Activated B cell treated with CpG ODN at 0.5 μM for 24 hours (primary cell): Measurements from ENCODE around the gene ATP8B2. TPM values are rescaled to one million over a fixed set of nuclear protein-coding genes. Genes with fewer than 3 reads are reported as not detected.

Source experiments
- ATAC-seq: fragments of 200-7000 bp; cut with Tn5 transposase; one replicate; pipeline ENCODE4 v1.10.0; 2021; ENCODE audit warnings: low read depth, mild to moderate bottlenecking, moderate library complexity
- CTCF ChIA-PET: fragments of 350-600 bp; sonication (Branson Sonifier 250); formaldehyde crosslinking; loops from one replicate; lab custom pipeline; 2021; ENCODE audit warnings: antibody characterized with exemption; lab: Charles Lee
- POLR2A ChIA-PET: fragments of 350-600 bp; sonication (Branson Sonifier 250); formaldehyde crosslinking; loops from one replicate; lab custom pipeline; 2021; ENCODE audit warnings: antibody characterized with exemption; lab: Charles Lee
- DNase-seq: peaks from one replicate; pipeline ENCODE4 v3.0.0; 2022
- H3K27ac Mint-ChIP-seq: one replicate; pipeline ENCODE4 v1.8.0; 2020; ENCODE audit warnings: mixed read lengths
- H3K27me3 Mint-ChIP-seq: one replicate; pipeline ENCODE4 v1.8.0; 2021; ENCODE audit warnings: mixed read lengths
- H3K36me3 Mint-ChIP-seq: one replicate; pipeline ENCODE4 v1.8.0; 2021; ENCODE audit warnings: low read depth, mixed read lengths
- H3K4me1 Mint-ChIP-seq: one replicate; pipeline ENCODE4 v1.8.0; 2021; ENCODE audit warnings: mixed read lengths
- H3K4me3 Mint-ChIP-seq: one replicate; pipeline ENCODE4 v1.8.0; 2020; ENCODE audit warnings: mild to moderate bottlenecking, mixed read lengths
- H3K9me3 Mint-ChIP-seq: one replicate; pipeline ENCODE4 v1.8.0; 2020; ENCODE audit warnings: mixed read lengths
- CTCF ChIP-seq: fragments of 200-600 bp; IDR thresholded peaks from one replicate; pipeline ENCODE4 v1.8.0; 2022; ENCODE audit warnings: antibody characterized with exemption, mild to moderate bottlenecking
- intact Hi-C: fragments of 100-400 bp; cut with micrococcal nuclease; formaldehyde crosslinking; loops from one replicate; pipeline ENCODE4 v1.15.1; 2024
- total RNA-seq: library from RNA; stranded (reverse); gene quantifications from 2 replicates; pipeline ENCODE4 v1.2.3, GENCODE V29; 2022

Gene ATP8B2
- total RNA-seq, 1 donor from 2014 or later = 27.3 TPM

GRCh38 chr1:154327466-154328317 is 2.4 kb downstream of the ATP8B2 start:
- ATAC-seq (no peak), DNase-seq (no peak)
- Mint-ChIP-seq H3K27ac (peak overlapping the region; percentile 69), H3K36me3 (peaks cover 28% of the 10 kb centered on the region), H3K4me1 (peaks cover 55% of the 10 kb centered on the region), H3K9me3 (no peaks in the 10 kb centered on the region), H3K27me3 (peaks cover 3% of the 10 kb centered on the region), H3K4me3 (peak overlapping the region; percentile 83)
- ChIA-PET CTCF (interaction anchor here (0.9 to 6.6 kb wide), 4 partner anchors 7 to 219 kb away, joined by 3 to 100 read pairs (median 4); no protein-coding TSS in a partner anchor), POLR2A (interaction anchor here (0.6 to 1.3 kb wide), 5 partner anchors 55 to 600 kb away, joined by 3 to 8 read pairs (median 3); partner anchors contain the start of genes HAX1, INTS3 and UBAP2L)
- TF ChIP-seq CTCF = no peak
- intact Hi-C loops = loop anchor here (1.0 to 5.0 kb wide), 5 partner anchors 55 to 735 kb away; partner anchors contain the start of genes EFNA4, HAX1 and IL6R

GRCh38 chr1:154328318-154329151 is 3.2 kb downstream of the ATP8B2 start:
- TF ChIP-seq CTCF = no peak
- DNase-seq (peak; percentile 80), ATAC-seq (peak; percentile 63)
- intact Hi-C loops = loop anchor here (1.0 to 5.0 kb wide), 5 partner anchors 56 to 734 kb away; partner anchors contain the start of genes EFNA4, HAX1 and IL6R
- Mint-ChIP-seq H3K36me3 (peaks cover 29% of the 10 kb centered on the region), H3K4me1 (peaks cover 59% of the 10 kb centered on the region), H3K27ac (peak overlapping the region; percentile 69), H3K4me3 (peak overlapping the region; percentile 83), H3K9me3 (no peaks in the 10 kb centered on the region), H3K27me3 (no peaks in the 10 kb centered on the region)
- POLR2A ChIA-PET = interaction anchor here (0.7 to 1.3 kb wide), 2 partner anchors 108 to 601 kb away, joined by 3 to 8 read pairs; partner anchors contain the start of genes INTS3 and UBAP2L
- CTCF ChIA-PET = interaction anchor here (1.0 to 6.6 kb wide), 3 partner anchors 7 to 57 kb away, joined by 3 to 100 read pairs (median 4); no protein-coding TSS in a partner anchor

- TF ChIP-seq CTCF = no peak
- Mint-ChIP-seq H3K27ac (peak overlapping the region; percentile 24), H3K27me3 (no peaks in the 10 kb centered on the region), H3K36me3 (peaks cover 34% of the 10 kb centered on the region), H3K4me1 (peaks cover 59% of the 10 kb centered on the region), H3K4me3 (peak overlapping the region; percentile 55), H3K9me3 (no peaks in the 10 kb centered on the region)
- ATAC-seq (no peak), DNase-seq (no peak)
- ChIA-PET CTCF (interaction anchor here (1.1 to 1.9 kb wide), 2 partner anchors 25 to 57 kb away, joined by 3 to 4 read pairs; no protein-coding TSS in a partner anchor), POLR2A (interaction anchor here (0.5 to 0.6 kb wide), 2 partner anchors 49 to 1886 kb away, joined by 3 to 4 read pairs; no protein-coding TSS in a partner anchor)
- intact Hi-C loops = loop anchor here (5.0 kb wide), 3 partner anchors 78 to 733 kb away; partner anchors contain the start of genes EFNA4 and IL6R
These were observed 3.8 kb downstream of the ATP8B2 start for GRCh38 chr1:154329152-154329521.

- H3K36me3 Mint-ChIP-seq = peaks cover 36% of the 10 kb centered on the region
- POLR2A ChIA-PET = interaction anchor here (0.5 to 0.6 kb wide), 2 partner anchors 50 to 1885 kb away, joined by 3 to 4 read pairs; no protein-coding TSS in a partner anchor
- intact Hi-C loops = loop anchor here (5.0 kb wide), 3 partner anchors 78 to 733 kb away; partner anchors contain the start of genes EFNA4 and IL6R
These were observed 4.3 kb downstream of the ATP8B2 start for GRCh38 chr1:154329551-154330131.

More at GRCh38 chr1:154329551-154330131, 4.3 kb downstream of the ATP8B2 start:
- Mint-ChIP-seq H3K4me1 (peaks cover 55% of the 10 kb centered on the region), H3K4me3 (peak overlapping the region; percentile 55), H3K27me3 (no peaks in the 10 kb centered on the region), H3K9me3 (no peaks in the 10 kb centered on the region), H3K27ac (no peak overlapping the region)
- TF ChIP-seq CTCF = no peak
- ATAC-seq (no peak), DNase-seq (no peak)
- CTCF ChIA-PET = interaction anchor here (0.6 to 1.9 kb wide), 3 partner anchors 24 to 489 kb away, joined by 3 to 4 read pairs (median 4); no protein-coding TSS in a partner anchor
